ENCODE data around the gene C2orf92. TPM values are rescaled to one million over a fixed set of nuclear protein-coding genes. Genes with fewer than 3 reads are reported as not detected.

C2orf92 gene
- total RNA-seq, 2 donors from 2014 or later, result 4.6 to 5.0 TPM

- no peak for DNase-seq
- H3K9ac ChIP-seq (ENCODE audit: low read depth in 2 of 2, low read length in 2 of 2), result no peak overlapping the region
- intact Hi-C loops (cut with DNase I), result no loop called here
- no peaks in the 10 kb centered on the region for H3K4me1 ChIP-seq
- no peaks in the 10 kb centered on the region for H3K9me3 ChIP-seq
- H3K36me3 ChIP-seq, result peaks cover 3% of the 10 kb centered on the region
- no peaks in the 10 kb centered on the region for H3K27me3 ChIP-seq
- no peak overlapping the region for H3K27ac ChIP-seq
- TF ChIP-seq CTCF (IDR thresholded peaks at IDR 0.05), result no peak
- H3K4me3 ChIP-seq, result no peak overlapping the region
Observed at GRCh38 chr2:97747285-97747684, 77.8 kb downstream of the C2orf92 start.

GRCh38 chr2:97747716-97748115 lies 78.2 kb downstream of the C2orf92 start:
- Histone ChIP-seq H3K4me1 (no peaks in the 10 kb centered on the region), H3K27ac (no peak overlapping the region), H3K9me3 (no peaks in the 10 kb centered on the region), H3K27me3 (no peaks in the 10 kb centered on the region), H3K4me3 (no peak overlapping the region), H3K9ac (ENCODE audit: low read depth in 2 of 2, low read length in 2 of 2) (no peak overlapping the region), H3K36me3 (peaks cover 3% of the 10 kb centered on the region)
- TF ChIP-seq CTCF (IDR thresholded peaks at IDR 0.05), result no peak
- intact Hi-C loops (cut with DNase I), result no loop called here
- no peak for DNase-seq

GRCh38 chr2:97749581-97749980 lies 80.1 kb downstream of the C2orf92 start:
- TF ChIP-seq CTCF (IDR thresholded peaks at IDR 0.05), result no peak
- Histone ChIP-seq H3K36me3 (no peaks in the 10 kb centered on the region), H3K4me3 (no peak overlapping the region), H3K4me1 (no peaks in the 10 kb centered on the region), H3K9ac (ENCODE audit: low read depth in 2 of 2, low read length in 2 of 2) (no peak overlapping the region), H3K27me3 (no peaks in the 10 kb centered on the region), H3K9me3 (no peaks in the 10 kb centered on the region), H3K27ac (no peak overlapping the region)
- intact Hi-C loops (cut with DNase I), result no loop called here
- no peak for DNase-seq

GRCh38 chr2:97750017-97750416 lies 80.5 kb downstream of the C2orf92 start:
- no peaks in the 10 kb centered on the region for H3K9me3 ChIP-seq
- no peak overlapping the region for H3K9ac ChIP-seq (ENCODE audit: low read depth in 2 of 2, low read length in 2 of 2)
- no peak for TF ChIP-seq CTCF (IDR thresholded peaks at IDR 0.05)
- H3K4me1 ChIP-seq, result no peaks in the 10 kb centered on the region
- no peak overlapping the region for H3K4me3 ChIP-seq
- H3K36me3 ChIP-seq, result no peaks in the 10 kb centered on the region
- no peaks in the 10 kb centered on the region for H3K27me3 ChIP-seq
- DNase-seq, result no peak
- H3K27ac ChIP-seq, result no peak overlapping the region
- intact Hi-C loops (cut with DNase I), result no loop called here

DNA sequence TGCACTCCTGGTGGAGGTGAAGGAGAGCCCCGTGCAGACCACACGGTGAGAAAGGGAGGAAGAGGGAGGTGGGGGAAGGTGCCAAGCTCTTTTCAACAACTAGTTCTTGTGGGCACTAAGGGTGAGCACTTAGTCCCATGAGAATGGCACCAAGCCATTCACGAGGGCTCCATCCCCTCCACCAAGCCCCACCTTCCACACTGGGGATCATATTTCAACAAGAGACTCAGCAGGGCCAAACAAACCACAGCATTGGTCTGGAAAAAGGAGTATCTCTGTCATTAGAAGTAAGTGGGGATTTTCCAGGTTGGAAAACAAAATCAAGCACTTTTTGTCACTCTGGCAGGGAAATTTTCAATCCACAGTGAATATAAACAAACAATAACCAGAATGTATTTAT lies 82.2 kb downstream of the C2orf92 start:
- H3K27ac ChIP-seq, result no peak overlapping the region
- DNase-seq, result no peak
- no peak for TF ChIP-seq CTCF (IDR thresholded peaks at IDR 0.05)
- H3K36me3 ChIP-seq, result no peaks in the 10 kb centered on the region
- H3K9ac ChIP-seq (ENCODE audit: low read depth in 2 of 2, low read length in 2 of 2), result no peak overlapping the region
- intact Hi-C loops (cut with DNase I), result no loop called here
- no peaks in the 10 kb centered on the region for H3K27me3 ChIP-seq
- H3K4me3 ChIP-seq, result no peak overlapping the region
- H3K9me3 ChIP-seq, result no peaks in the 10 kb centered on the region
- H3K4me1 ChIP-seq, result no peaks in the 10 kb centered on the region

Other genes starting within 250 kb of the C2orf92 start
- 10 to 100 TPM; 13.6 to 17.5 TPM for gene ANKRD36B, start 79.8 kb upstream of the C2orf92 start, total RNA-seq
- gene COX5B, start 23.7 kb upstream of the C2orf92 start, total RNA-seq, result 100 to 1,000 TPM; 633 to 720 TPM
- gene ACTR1B, start 5.7 kb upstream of the C2orf92 start, total RNA-seq, result 10 to 100 TPM; 71.3 to 82.9 TPM
- 1 to 10 TPM; 2.2 to 3.4 TPM for gene ZAP70, start 43.9 kb downstream of the C2orf92 start, total RNA-seq

Measured in colonic mucosa (tissue), 4 donors.